Suppressor macrophage treated with lipopolysaccharide for 1 hour (primary cell): Measurements from ENCODE around the gene PPP2R2C.
A peak's percentile ranks its signal among the peaks of the same experiment; 100 is the strongest.

Source experiments
- DNase-seq, 3 donors: peaks; one replicate each; pipeline ENCODE4 v3.0.0-alpha.2; 2020 to 2022

Gene PPP2R2C

GRCh38 chr4:6359536-6360308 lies 112.7 kb downstream of the PPP2R2C start:
- no peak for DNase-seq

- no peak for DNase-seq
These were observed 114.9 kb downstream of the PPP2R2C start for GRCh38 chr4:6357476-6357875.

- no peak for DNase-seq
These were observed 116.3 kb downstream of the PPP2R2C start for GRCh38 chr4:6356076-6356560.

- no peak for DNase-seq
These were observed 117.4 kb downstream of the PPP2R2C start for GRCh38 chr4:6355052-6355451.

- DNase-seq = no peak
These were observed 117.8 kb downstream of the PPP2R2C start for GRCh38 chr4:6354626-6355025.

GRCh38 chr4:6354119-6354518 lies 118.3 kb downstream of the PPP2R2C start:
- DNase-seq = no peak

GRCh38 chr4:6352031-6352692 lies 120.3 kb downstream of the PPP2R2C start:
- DNase-seq = no peak

GRCh38 chr4:6351246-6352000 lies 121.0 kb downstream of the PPP2R2C start:
- DNase-seq = no peak

GRCh38 chr4:6350646-6351045 lies 121.8 kb downstream of the PPP2R2C start:
- DNase-seq = no peak

GRCh38 chr4:6349896-6350603 lies 122.4 kb downstream of the PPP2R2C start:
- DNase-seq = no peak

- DNase-seq = no peak
These were observed 124.0 kb downstream of the PPP2R2C start for GRCh38 chr4:6348408-6348807.

- DNase-seq = no peak
These were observed 124.8 kb downstream of the PPP2R2C start for GRCh38 chr4:6347511-6348045.

GRCh38 chr4:6346373-6347110 lies 125.9 kb downstream of the PPP2R2C start:
- no peak for DNase-seq

- no peak for DNase-seq
These were observed 126.5 kb downstream of the PPP2R2C start for GRCh38 chr4:6345866-6346265.

GRCh38 chr4:6345096-6345830 lies 127.2 kb downstream of the PPP2R2C start:
- DNase-seq = no peak

- no peak for DNase-seq
These were observed 128.4 kb downstream of the PPP2R2C start for GRCh38 chr4:6343939-6344408.

GRCh38 chr4:6342530-6343293 lies 129.7 kb downstream of the PPP2R2C start:
- peak in 2 of 3 donors; percentile 4 to 15 for DNase-seq

GRCh38 chr4:6341696-6342095 lies 130.7 kb downstream of the PPP2R2C start:
- no peak for DNase-seq

GRCh38 chr4:6340446-6341015 lies 131.9 kb downstream of the PPP2R2C start:
- no peak for DNase-seq
